DOHH2 (cell line): ENCODE data around the gene PLXNA3.

ENCODE experiments used
- EZH2phosphoT487 ChIP-seq: fragments of 200-600 bp; sonication (generic); IDR thresholded peaks from 2 replicates; pipeline ENCODE4 v1.6.1; 2017; ENCODE audit warnings: borderline replicate concordance, mild to moderate bottlenecking, antibody characterized with exemption, low read length, moderate library complexity, mixed read lengths
- TF ChIP-seq, protein P1 (sequence below): fragments of 200-600 bp; sonication (generic); IDR thresholded peaks from one replicate; pipeline ENCODE4 v1.5.1; 2014; ENCODE audit warnings: antibody characterized with exemption, mild to moderate bottlenecking, low read depth, low read length; ENCODE audit not compliant: poor library complexity, severe bottlenecking

DNA sequence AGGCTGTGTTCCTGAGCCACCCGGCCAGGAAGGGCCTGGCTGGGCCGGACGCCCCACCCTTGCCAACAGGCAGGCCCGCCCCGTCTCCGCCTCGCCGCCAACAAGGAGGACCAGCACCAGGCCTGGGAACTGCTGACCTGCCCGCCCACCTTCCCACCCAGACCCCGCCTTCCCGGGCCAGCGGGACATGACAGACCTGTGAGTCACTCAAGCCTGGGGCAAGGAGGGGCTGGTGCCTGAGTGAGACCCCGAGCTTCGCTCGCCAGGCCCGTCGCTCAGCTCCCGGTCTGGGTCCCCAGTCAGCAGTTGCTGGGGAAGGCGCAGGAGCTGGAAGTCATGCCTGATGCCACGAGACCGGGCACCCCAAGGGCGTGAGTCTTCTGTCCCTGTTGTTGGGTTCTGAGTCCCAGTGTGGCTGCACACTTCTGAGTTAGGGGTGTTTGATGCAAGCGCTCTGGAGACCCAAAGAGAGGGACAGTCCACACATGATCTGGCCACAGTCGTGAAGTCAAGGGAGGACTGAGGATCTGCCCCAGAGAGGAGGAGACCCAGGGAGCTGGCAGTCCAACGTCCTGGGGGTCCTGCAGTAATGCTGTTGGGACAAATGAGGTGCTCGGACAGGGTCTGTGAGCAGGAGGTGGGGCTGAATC, 48.7 kb upstream of the PLXNA3 start, which contains the start of gene DNASE1L1:
- TF ChIP-seq, protein P1, sequence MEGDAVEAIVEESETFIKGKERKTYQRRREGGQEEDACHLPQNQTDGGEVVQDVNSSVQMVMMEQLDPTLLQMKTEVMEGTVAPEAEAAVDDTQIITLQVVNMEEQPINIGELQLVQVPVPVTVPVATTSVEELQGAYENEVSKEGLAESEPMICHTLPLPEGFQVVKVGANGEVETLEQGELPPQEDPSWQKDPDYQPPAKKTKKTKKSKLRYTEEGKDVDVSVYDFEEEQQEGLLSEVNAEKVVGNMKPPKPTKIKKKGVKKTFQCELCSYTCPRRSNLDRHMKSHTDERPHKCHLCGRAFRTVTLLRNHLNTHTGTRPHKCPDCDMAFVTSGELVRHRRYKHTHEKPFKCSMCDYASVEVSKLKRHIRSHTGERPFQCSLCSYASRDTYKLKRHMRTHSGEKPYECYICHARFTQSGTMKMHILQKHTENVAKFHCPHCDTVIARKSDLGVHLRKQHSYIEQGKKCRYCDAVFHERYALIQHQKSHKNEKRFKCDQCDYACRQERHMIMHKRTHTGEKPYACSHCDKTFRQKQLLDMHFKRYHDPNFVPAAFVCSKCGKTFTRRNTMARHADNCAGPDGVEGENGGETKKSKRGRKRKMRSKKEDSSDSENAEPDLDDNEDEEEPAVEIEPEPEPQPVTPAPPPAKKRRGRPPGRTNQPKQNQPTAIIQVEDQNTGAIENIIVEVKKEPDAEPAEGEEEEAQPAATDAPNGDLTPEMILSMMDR, result no peak
- TF ChIP-seq EZH2phosphoT487, result no peak
